SK-N-MC (cell line): Measurements from ENCODE around the gene ADCY4.

Experiments
- DNase-seq: peaks from one replicate; pipeline ENCODE4 v3.0.0-alpha.2; 2011; ENCODE audit warnings: low read depth, low spot score
- H3K27ac ChIP-seq: fragments of 200-600 bp; sonication (generic); 2 replicates; pipeline ENCODE4 v1.5.1; 2016; ENCODE audit warnings: mixed run types
- H3K36me3 ChIP-seq: fragments of 200-600 bp; sonication (generic); 2 replicates; pipeline ENCODE4 v1.6.1; 2017; ENCODE audit warnings: antibody characterized with exemption, low read length, mixed read lengths; ENCODE audit not compliant: insufficient read depth
- H3K4me3 ChIP-seq: fragments of 200-600 bp; sonication (generic); 2 replicates; pipeline ENCODE4 v1.5.1; 2016
- H3K9ac ChIP-seq: fragments of 200-600 bp; sonication (generic); 2 replicates; pipeline ENCODE4 v1.8.0; 2017; ENCODE audit warnings: mixed run types, mixed read lengths; ENCODE audit not compliant: insufficient read length
- H3K9me3 ChIP-seq: fragments of 200-600 bp; sonication (generic); 2 replicates; pipeline ENCODE4 v1.6.1; 2017; ENCODE audit warnings: low read depth, mild to moderate bottlenecking, antibody characterized with exemption, low read length, moderate library complexity, mixed read lengths
- EZH2 ChIP-seq: fragments of 200-600 bp; sonication (generic); IDR thresholded peaks from one replicate; pipeline ENCODE4 v1.6.1; 2017; ENCODE audit warnings: antibody characterized with exemption
- FOXP2 ChIP-seq: optimal IDR thresholded peaks from 2 replicates; pipeline ENCODE3; 2011; ENCODE audit warnings: mild to moderate bottlenecking, moderate library complexity; ENCODE audit not compliant: insufficient read depth; ENCODE audit errors: extremely low read length, control extremely low read depth
- POLR2AphosphoS5 ChIP-seq: IDR thresholded peaks from 2 replicates; pipeline ENCODE4 v1.6.1; 2012; ENCODE audit warnings: mild to moderate bottlenecking, low read depth, low read length, borderline replicate concordance

ADCY4 gene

DNA sequence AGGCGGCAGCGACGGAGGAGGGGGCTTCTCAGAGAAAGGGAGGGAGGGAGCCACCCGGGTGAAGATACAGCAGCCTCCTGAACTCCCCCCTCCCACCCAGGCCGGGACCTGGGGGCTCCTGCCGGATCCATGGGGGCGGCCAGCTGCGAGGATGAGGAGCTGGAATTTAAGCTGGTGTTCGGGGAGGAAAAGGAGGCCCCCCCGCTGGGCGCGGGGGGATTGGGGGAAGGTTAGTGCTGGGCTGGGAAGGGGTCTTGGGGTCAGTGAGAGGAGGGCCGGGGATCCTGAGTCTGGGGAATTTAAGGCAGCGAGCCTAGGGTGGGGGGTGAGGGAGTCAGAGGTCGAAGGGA lies 33.3 kb upstream of the ADCY4 start:
- H3K27ac ChIP-seq, result peak overlapping the region; percentile 2; the same call in 1 of the 2 replicates
- peak overlapping the region; percentile 78 for H3K9ac ChIP-seq
- H3K4me3 ChIP-seq, result peak overlapping the region; percentile 96
- peaks cover 11% of the 10 kb centered on the region; the same call in 1 of the 2 replicates for H3K36me3 ChIP-seq
- no peaks in the 10 kb centered on the region for H3K9me3 ChIP-seq
- no peak for DNase-seq
- TF ChIP-seq POLR2AphosphoS5 (no peak), FOXP2 (no peak), EZH2 (no peak)

DNA sequence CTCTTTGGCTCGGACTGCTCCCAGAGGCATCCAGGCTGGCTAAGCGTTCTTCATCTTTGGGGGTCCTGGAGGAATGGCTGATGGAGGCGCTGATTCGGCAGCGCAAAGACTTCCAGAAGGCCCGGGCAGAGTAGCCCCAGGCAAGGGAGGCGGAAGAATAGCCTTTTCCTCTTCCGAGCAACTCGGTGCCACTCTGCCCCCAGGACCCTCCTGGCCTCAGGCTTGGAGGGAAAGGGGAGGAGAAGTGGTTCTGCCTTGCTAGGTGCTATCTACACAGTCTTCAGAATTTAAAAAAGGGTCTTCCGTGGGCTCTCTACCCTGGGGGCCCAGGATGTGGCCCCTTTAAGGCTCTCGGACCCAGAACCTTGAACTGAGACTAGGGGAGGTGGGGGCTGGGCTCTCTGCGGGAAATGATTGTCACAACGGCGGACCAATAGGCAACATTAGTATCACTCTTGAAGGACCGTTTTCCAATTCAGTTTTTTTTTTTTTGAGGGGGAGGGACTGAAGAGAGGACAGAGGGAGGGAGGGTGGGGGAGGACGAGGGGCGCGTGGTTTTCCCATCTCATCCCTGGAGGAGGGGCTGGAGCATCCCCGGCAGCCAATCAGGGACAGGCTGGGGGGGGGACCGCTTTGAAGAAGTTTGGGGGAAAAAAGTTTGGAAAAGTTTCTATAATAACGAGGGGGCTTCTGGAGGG lies 32.8 kb upstream of the ADCY4 start, which contains the start of gene NFATC4:
Gene NFATC4 (plus strand): TSS at position 671 of the 698 bp plus-strand sequence. CDS start 157 bp downstream, outside the sequence.
- H3K9me3 ChIP-seq, result no peaks in the 10 kb centered on the region
- H3K27ac ChIP-seq, result peak within 1 kb of the TSS; percentile 97
- H3K4me3 ChIP-seq, result peak within 1 kb of the TSS; percentile 96
- DNase-seq, result peak; percentile 80
- H3K9ac ChIP-seq, result peak within 1 kb of the TSS; percentile 79
- peaks cover 6% of the 10 kb centered on the region; the same call in 1 of the 2 replicates for H3K36me3 ChIP-seq
- no peak for TF ChIP-seq FOXP2
- no peak for TF ChIP-seq EZH2
- TF ChIP-seq POLR2AphosphoS5, result no peak

DNA sequence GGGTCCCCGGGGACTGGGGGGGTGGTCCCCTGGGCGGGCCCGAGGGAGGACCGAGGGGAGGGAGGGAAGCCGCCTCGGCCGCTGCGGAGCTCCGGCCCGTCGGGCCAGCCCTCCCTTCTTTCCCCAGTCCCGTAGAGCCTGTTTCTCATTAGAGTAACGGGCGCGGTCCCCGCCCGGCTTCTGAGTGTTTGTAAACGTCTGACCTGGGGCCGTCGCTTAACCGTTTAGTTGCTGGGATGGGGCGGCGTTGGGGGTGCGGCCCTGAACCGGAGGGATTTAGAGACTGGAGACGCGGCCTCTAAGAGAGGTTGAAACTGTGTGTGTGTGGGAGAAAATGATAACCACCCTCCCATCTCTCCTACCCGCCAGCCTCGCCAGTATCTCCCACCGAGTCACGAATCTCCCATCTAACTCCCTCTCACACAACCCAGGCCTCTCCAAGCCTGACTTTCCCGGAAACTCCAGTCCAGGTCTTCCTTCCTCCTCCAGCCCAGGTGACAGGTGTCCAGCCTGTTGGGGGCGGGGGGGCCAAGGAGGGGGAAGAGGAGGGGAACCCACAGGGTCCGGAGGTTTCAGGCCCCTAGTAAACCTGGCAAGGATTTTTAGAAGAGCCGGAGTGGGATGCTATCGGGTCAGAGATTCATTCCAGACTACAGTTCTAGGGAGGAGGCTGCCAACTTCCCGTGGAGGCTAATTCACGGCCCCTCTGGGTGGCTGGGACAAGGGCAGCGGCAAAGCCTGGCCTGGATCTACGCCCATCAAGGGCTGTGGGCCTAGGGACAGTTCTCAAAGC lies 32.0 kb upstream of the ADCY4 start:
- peak; percentile 57 for DNase-seq
- H3K9me3 ChIP-seq, result no peaks in the 10 kb centered on the region
- H3K36me3 ChIP-seq, result no peaks in the 10 kb centered on the region; the same call in 1 of the 2 replicates
- peak overlapping the region; percentile 97 for H3K27ac ChIP-seq
- peak overlapping the region; percentile 96 for H3K4me3 ChIP-seq
- TF ChIP-seq FOXP2 (no peak), POLR2AphosphoS5 (peak; percentile 24; the same call in 1 of the 2 replicates)
- peak overlapping the region; percentile 79 for H3K9ac ChIP-seq

DNA sequence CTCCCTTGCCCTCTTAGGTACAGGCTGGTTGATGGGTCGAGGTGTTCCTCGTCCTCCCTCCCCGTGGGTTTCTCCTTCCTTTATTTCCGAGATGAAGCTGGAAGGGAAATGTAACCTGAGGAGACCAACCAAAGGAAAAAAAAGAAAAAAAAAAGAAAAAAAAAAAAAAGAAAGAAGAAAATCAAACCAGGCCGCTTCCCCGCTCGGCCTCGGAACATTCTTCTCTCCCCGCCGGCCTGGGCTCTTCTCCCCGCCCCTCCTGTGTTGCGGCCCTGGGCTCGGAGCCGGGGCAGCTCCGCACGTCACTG lies 31.5 kb upstream of the ADCY4 start:
- Histone ChIP-seq H3K36me3 (no peaks in the 10 kb centered on the region; the same call in 1 of the 2 replicates), H3K9me3 (no peaks in the 10 kb centered on the region), H3K27ac (peak overlapping the region; percentile 97), H3K4me3 (peak overlapping the region; percentile 96), H3K9ac (peak overlapping the region; percentile 79)
- TF ChIP-seq EZH2 (no peak), POLR2AphosphoS5 (peak; percentile 58; the same call in 1 of the 2 replicates)
- DNase-seq, result no peak

DNA sequence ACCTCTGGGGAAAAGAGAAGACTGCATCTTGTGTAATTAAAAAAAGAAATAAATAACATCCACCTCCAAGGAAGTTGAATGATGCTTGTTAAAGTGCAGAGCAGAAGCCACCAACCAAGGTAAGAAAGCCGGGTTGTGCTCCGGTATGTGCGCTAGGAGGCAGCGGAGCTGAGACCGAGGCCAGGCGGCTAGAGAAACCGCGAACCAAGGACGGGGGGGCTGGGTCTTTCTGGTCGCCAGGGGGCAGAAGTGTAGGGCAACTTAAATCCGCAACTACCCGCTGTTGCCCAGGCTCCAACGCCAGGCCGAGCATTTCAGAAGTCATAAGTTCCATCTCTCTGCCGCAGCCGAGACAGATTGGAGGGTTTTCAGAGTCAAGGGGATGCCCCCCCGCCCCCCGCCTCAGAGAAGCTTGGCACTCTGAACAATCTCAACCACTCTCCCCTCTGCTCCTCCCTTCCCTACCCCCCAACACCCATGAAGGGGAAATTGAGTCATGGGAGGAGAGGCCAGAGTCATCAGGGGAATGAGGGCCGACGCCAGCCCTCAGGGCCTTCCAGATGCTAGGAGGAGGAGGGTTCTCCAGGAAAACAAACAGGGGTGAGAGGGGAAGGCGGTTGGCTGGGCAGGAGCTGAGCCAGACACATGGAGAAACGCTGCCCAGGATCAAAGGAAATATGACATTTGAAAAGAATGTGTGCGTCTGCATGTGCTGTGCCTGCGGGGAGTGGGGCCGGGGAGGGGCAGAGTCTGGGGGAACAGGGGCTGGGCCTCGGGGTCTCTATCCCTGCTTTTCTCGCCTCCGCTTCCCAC lies 30.9 kb upstream of the ADCY4 start:
- H3K27ac ChIP-seq, result peak overlapping the region; percentile 97
- peak overlapping the region; percentile 96 for H3K4me3 ChIP-seq
- no peaks in the 10 kb centered on the region for H3K9me3 ChIP-seq
- no peaks in the 10 kb centered on the region; the same call in 1 of the 2 replicates for H3K36me3 ChIP-seq
- no peak for DNase-seq
- TF ChIP-seq EZH2 (no peak), POLR2AphosphoS5 (no peak), FOXP2 (no peak)
- peak overlapping the region; percentile 79 for H3K9ac ChIP-seq

DNA sequence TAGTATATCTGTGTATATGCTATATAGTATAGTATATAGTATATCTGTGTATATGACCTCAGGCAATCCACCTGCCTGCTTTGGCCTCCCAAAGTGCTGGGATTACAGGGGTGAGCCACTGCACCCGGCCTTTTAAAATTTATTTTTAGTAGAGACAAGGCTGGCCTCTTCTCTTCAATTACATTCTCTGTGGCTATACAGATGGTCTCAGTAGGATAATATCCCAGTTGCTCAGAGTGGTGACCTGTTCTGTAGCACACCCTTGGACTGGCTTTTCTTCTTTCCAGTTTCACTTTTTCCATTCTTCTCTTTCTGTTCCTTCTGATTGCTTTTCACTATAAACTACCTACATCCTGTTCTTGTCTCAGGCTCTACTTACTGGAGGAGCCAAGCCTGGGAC lies 30.0 kb upstream of the ADCY4 start:
- no peak overlapping the region for H3K4me3 ChIP-seq
- H3K36me3 ChIP-seq, result no peaks in the 10 kb centered on the region
- no peaks in the 10 kb centered on the region for H3K9me3 ChIP-seq
- no peak for DNase-seq
- H3K9ac ChIP-seq, result no peak overlapping the region
- no peak for TF ChIP-seq FOXP2
- no peak for TF ChIP-seq EZH2
- no peak for TF ChIP-seq POLR2AphosphoS5
- peak overlapping the region; percentile 63; the same call in 1 of the 2 replicates for H3K27ac ChIP-seq

DNA sequence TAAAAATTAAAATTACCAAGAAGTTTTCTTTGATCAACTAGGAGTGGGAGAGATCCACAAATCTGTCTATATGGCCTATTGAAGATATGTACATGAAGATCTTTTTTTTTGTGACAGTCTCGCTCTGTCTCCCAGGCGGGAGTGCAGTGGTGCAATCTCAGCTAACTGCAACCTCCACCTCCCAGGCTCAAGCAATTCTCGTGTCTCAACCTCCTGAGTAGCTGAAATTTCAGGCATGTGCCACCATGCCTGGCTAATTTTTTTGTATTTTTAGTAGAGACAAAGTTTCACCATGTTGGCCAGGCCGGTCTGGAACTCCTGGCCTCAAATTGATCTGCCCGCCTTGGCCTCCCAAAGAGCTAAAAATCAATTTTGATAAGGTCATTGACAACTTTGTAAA lies 28.5 kb upstream of the ADCY4 start:
- no peaks in the 10 kb centered on the region for H3K9me3 ChIP-seq
- no peaks in the 10 kb centered on the region for H3K36me3 ChIP-seq
- no peak overlapping the region for H3K9ac ChIP-seq
- TF ChIP-seq POLR2AphosphoS5, result no peak
- no peak for TF ChIP-seq EZH2
- TF ChIP-seq FOXP2, result no peak
- H3K4me3 ChIP-seq, result no peak overlapping the region
- DNase-seq, result no peak
- H3K27ac ChIP-seq, result no peak overlapping the region
